Heart left ventricle (tissue), 13 donors: ENCODE results near the gene UPK2.

ENCODE experiments used
- CTCF ChIP-seq, 12 donors: fragments of 200-600 bp; sonication (generic) in 4 of 12; IDR thresholded peaks; one replicate each; pipeline versions ENCODE4 v1.5.0 to v1.8.0; 2018 to 2022; ENCODE audit warnings: antibody characterized with exemption in 12 of 12, mild to moderate bottlenecking in 5 of 12
- POLR2A ChIP-seq, 2 donors: fragments of 450-650 bp; IDR thresholded peaks; one replicate each; pipeline ENCODE4 v1.6.1; 2017; ENCODE audit warnings: antibody characterized with exemption in 2 of 2, mild to moderate bottlenecking in 2 of 2, moderate library complexity in 2 of 2
- donor health status: ischemic (EF 13 %, LVEDD 7.1; RV severe dilation, severe dysfunction).
- donor health status: DM: no; HTN: yes; CAD: no.
- donor health status: DM: no; HTN: no; CAD: no.
- donor health status: ischemic (EF 25% LVEDD 6.9; RV normal size, moderate dysfunction).
- donor health status: ischemic (EF 25% LVEDD 5.7; RV mildly dilated, moderate dysfunction).
- donor health status: ischemic (EF 35%, LVEDD 5.7; RV mildly dilated, moderate dysfunction).
- donor health status: nonischemic (EF 11% LVEDD 7.7; RV severe dilation, severe dysfunction).
- donor health status: DM: yes; HTN: yes; CAD: no.
- donor health status: PGD.
- donor health status: ischemic (EF 29% LVEDD 5.4; RV normal size, mild dysfunction).
- donor health status: nonischemic (EF 23%, LVEDD 6.1; RV moderate dilation, normal function).

GRCh38 chr11:118998388-118998717 lies 42.3 kb downstream of the UPK2 start:
- no peak for TF ChIP-seq CTCF (IDR thresholded peaks at IDR 0.05)
- no peak for TF ChIP-seq POLR2A (IDR thresholded peaks at IDR 0.05)
